PC-9 (cell line): ENCODE data around the gene TMEM38A. TPM values are rescaled to one million over a fixed set of nuclear protein-coding genes. Genes with fewer than 3 reads are reported as not detected.

Experiments
- BruUV-seq: library from RNA; stranded (reverse); fragments of 400-500 nt; replicated peaks from 2 replicates; lab custom pipeline; 2021; lab: Mats Ljungman, UMichigan
- CTCF ChIA-PET: fragments of 300-600 bp; sonication (Branson Sonifier 250); formaldehyde crosslinking; loops from one replicate; lab custom pipeline; 2022; ENCODE audit warnings: antibody characterized with exemption; lab: Charles Lee
- POLR2A ChIA-PET: fragments of 300-600 bp; sonication (Branson Sonifier 250); formaldehyde crosslinking; loops from one replicate; lab custom pipeline; 2022; ENCODE audit warnings: antibody characterized with exemption; ENCODE audit not compliant: unreplicated experiment; lab: Charles Lee
- DNase-seq, 2 experiments: peaks; one replicate each; pipeline versions ENCODE4 v3.0.0 to v3.0.0-alpha.2; 2015 to 2022; ENCODE audit warnings: mixed read lengths in 1 of 2
- H2AFZ ChIP-seq: fragments of 200-600 bp; sonication (generic); 2 replicates; pipeline ENCODE4 v1.8.1; 2017; ENCODE audit warnings: antibody characterized with exemption
- H3F3A ChIP-seq: fragments of 200-600 bp; sonication (generic); 2 replicates; pipeline ENCODE4 v1.8.1; 2017; ENCODE audit warnings: antibody characterized with exemption, mild to moderate bottlenecking, low read depth; ENCODE audit not compliant: insufficient read depth
- H3K27ac ChIP-seq: fragments of 200-600 bp; sonication (generic); 2 replicates; pipeline ENCODE4 v1.6.1; 2016; ENCODE audit warnings: mixed run types
- H3K27me3 ChIP-seq: fragments of 200-600 bp; sonication (generic); 2 replicates; pipeline ENCODE4 v1.6.1; 2016; ENCODE audit warnings: low read depth, mixed run types; ENCODE audit not compliant: insufficient read depth
- H3K36me3 ChIP-seq: fragments of 200-600 bp; sonication (generic); 2 replicates; pipeline ENCODE4 v1.6.1; 2016; ENCODE audit warnings: low read depth, mixed run types
- H3K4me1 ChIP-seq: fragments of 200-600 bp; sonication (generic); replicated peaks from 2 replicates; pipeline ENCODE4 v1.6.1; 2016; ENCODE audit warnings: mixed run types; ENCODE audit not compliant: insufficient read depth
- H3K4me2 ChIP-seq: fragments of 200-600 bp; sonication (generic); 2 replicates; pipeline ENCODE4 v1.6.1; 2017; ENCODE audit warnings: mixed run types
- H3K4me3 ChIP-seq: fragments of 200-600 bp; sonication (generic); 2 replicates; pipeline ENCODE4 v1.6.1; 2016; ENCODE audit warnings: mixed run types
- H3K79me2 ChIP-seq: fragments of 200-600 bp; sonication (generic); 2 replicates; pipeline ENCODE4 v1.6.1; 2017; ENCODE audit warnings: low read depth, mixed run types
- H3K9me2 ChIP-seq: fragments of 200-600 bp; sonication (generic); 2 replicates; pipeline ENCODE4 v1.8.1; 2017; ENCODE audit warnings: mild to moderate bottlenecking; ENCODE audit not compliant: insufficient read depth
- H3K9me3 ChIP-seq: fragments of 200-600 bp; sonication (generic); 2 replicates; pipeline ENCODE4 v1.8.1; 2016; ENCODE audit warnings: low read depth; ENCODE audit not compliant: insufficient read depth
- H4K20me1 ChIP-seq: fragments of 200-600 bp; sonication (generic); 2 replicates; pipeline ENCODE4 v1.8.1; 2017; ENCODE audit not compliant: insufficient read depth
- EZH2 ChIP-seq: fragments of 200-600 bp; sonication (generic); IDR thresholded peaks from 2 replicates; pipeline ENCODE4 v1.8.0; 2017; ENCODE audit warnings: antibody characterized with exemption, low read depth
- intact Hi-C: fragments of 100-400 bp; cut with micrococcal nuclease; formaldehyde crosslinking; loops from one replicate; pipeline ENCODE4 v1.10.0; 2022; ENCODE audit not compliant: unreplicated experiment
- total RNA-seq: library from RNA; stranded (reverse); gene quantifications from 2 replicates; pipeline ENCODE4 v1.2.3, GENCODE V29; 2021
- TF ChIP-seq, protein P1 (sequence below): fragments of 200-600 bp; sonication (generic); conservative IDR thresholded peaks from 2 replicates; pipeline ENCODE4 v1.6.1; 2017; ENCODE audit warnings: mixed run types, antibody characterized with exemption, mild to moderate bottlenecking, moderate library complexity

The TMEM38A gene
- total RNA-seq, 1 experiment from 2014 or later = 16.0 TPM

DNA sequence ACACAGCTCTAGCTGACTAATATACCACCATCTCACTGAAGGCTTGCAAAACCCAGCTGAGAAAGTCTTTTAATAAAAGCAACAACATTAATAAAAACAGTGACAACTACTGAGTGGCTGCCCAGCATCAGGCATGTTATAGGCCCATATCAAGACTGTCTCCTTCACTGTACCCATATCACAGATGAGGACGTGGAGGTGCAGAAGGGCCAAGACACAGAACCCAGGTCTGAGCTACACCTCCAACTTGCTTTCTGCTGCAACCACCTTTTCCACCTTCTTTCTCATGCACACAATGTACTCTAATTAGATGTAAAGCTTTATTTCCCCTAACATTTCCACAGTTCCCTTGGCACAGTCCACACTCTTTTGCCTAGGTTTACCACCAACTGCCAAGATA, 22.3 kb upstream of the TMEM38A start:
- H3K36me3 ChIP-seq = peaks cover 29% of the 10 kb centered on the region
- no peaks in the 10 kb centered on the region for H3K9me2 ChIP-seq
- no peaks in the 10 kb centered on the region for H3K9me3 ChIP-seq
- no TSS peak for BruUV-seq
- DNase-seq = no peak
- H3F3A ChIP-seq = peaks cover 9% of the 10 kb centered on the region; the same call in 1 of the 2 replicates
- intact Hi-C loops = no loop called here
- H3K27ac ChIP-seq = no peak overlapping the region
- no peaks in the 10 kb centered on the region for H3K4me1 ChIP-seq
- H3K4me2 ChIP-seq = no peak overlapping the region
- no peak overlapping the region for H2AFZ ChIP-seq
- H3K27me3 ChIP-seq = no peaks in the 10 kb centered on the region
- ChIA-PET POLR2A (interaction anchor here (0.6 kb wide), 1 partner anchor 132 kb away, joined by 3 read pairs; no protein-coding TSS in a partner anchor), CTCF (no interaction called here)
- TF ChIP-seq, protein P1, sequence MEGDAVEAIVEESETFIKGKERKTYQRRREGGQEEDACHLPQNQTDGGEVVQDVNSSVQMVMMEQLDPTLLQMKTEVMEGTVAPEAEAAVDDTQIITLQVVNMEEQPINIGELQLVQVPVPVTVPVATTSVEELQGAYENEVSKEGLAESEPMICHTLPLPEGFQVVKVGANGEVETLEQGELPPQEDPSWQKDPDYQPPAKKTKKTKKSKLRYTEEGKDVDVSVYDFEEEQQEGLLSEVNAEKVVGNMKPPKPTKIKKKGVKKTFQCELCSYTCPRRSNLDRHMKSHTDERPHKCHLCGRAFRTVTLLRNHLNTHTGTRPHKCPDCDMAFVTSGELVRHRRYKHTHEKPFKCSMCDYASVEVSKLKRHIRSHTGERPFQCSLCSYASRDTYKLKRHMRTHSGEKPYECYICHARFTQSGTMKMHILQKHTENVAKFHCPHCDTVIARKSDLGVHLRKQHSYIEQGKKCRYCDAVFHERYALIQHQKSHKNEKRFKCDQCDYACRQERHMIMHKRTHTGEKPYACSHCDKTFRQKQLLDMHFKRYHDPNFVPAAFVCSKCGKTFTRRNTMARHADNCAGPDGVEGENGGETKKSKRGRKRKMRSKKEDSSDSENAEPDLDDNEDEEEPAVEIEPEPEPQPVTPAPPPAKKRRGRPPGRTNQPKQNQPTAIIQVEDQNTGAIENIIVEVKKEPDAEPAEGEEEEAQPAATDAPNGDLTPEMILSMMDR = no peak
- no peak for TF ChIP-seq EZH2
- peaks cover 30% of the 10 kb centered on the region for H4K20me1 ChIP-seq
- H3K4me3 ChIP-seq = no peak overlapping the region
- peaks cover 19% of the 10 kb centered on the region for H3K79me2 ChIP-seq

DNA sequence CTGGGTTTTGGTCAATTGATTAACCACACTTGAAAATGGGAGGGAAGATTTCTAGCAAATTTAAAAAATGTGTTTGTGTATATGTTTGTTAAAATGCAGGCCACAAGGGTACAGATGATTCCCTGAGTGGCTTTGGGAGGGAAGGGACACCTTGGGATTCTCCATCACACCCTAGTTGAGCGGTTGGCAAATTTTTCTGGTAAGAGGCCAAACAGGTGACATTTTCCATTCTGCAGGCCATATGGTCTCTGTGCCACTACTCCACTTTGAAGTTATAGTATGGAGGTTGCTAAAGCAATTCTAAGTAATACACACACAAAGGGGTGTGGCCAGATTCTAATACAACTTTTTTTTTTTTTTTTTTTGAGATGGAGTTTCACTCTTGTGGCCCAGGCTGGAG, 20.0 kb upstream of the TMEM38A start:
- Histone ChIP-seq H3K27me3 (no peaks in the 10 kb centered on the region), H3K27ac (no peak overlapping the region), H3K79me2 (peaks cover 30% of the 10 kb centered on the region), H3K36me3 (peaks cover 43% of the 10 kb centered on the region), H3K4me2 (no peak overlapping the region), H3K4me3 (no peak overlapping the region), H3K9me2 (no peaks in the 10 kb centered on the region), H3K9me3 (no peaks in the 10 kb centered on the region), H4K20me1 (peaks cover 51% of the 10 kb centered on the region), H3F3A (peaks cover 9% of the 10 kb centered on the region; the same call in 1 of the 2 replicates), H3K4me1 (no peaks in the 10 kb centered on the region), H2AFZ (no peak overlapping the region)
- no peak for DNase-seq
- no peak for TF ChIP-seq EZH2
- TF ChIP-seq, protein P1 = no peak
- intact Hi-C loops = no loop called here
- ChIA-PET POLR2A (no interaction called here), CTCF (no interaction called here)
- no TSS peak for BruUV-seq

DNA sequence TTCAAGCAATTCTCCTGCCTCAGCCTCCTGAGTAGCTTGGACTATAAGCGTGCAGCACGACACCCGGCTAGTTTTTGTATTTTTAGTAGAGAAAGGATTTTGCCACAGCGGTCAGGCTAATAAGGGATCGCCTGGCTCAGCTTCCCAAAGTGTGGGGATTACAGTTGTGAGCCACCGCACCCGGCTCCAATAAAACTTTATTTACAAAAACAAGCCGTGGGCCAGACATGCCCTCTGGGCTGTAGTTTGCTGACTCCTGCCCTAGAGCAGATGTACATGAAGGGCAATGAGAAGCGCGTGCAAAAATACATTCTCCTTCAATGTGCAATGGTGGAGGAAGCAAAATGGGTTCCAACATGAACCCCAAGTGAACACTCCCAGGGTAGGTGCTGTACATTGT, 19.2 kb upstream of the TMEM38A start:
- DNase-seq = no peak
- no TSS peak for BruUV-seq
- no peak for TF ChIP-seq EZH2
- TF ChIP-seq, protein P1 = no peak
- CTCF ChIA-PET = no interaction called here
- no peak overlapping the region for H3K27ac ChIP-seq
- H2AFZ ChIP-seq = no peak overlapping the region
- H3K4me3 ChIP-seq = no peak overlapping the region
- no peaks in the 10 kb centered on the region for H3K27me3 ChIP-seq
- POLR2A ChIA-PET = no interaction called here
- peaks cover 27% of the 10 kb centered on the region for H3K79me2 ChIP-seq
- peaks cover 51% of the 10 kb centered on the region for H4K20me1 ChIP-seq
- no peaks in the 10 kb centered on the region for H3K9me3 ChIP-seq
- intact Hi-C loops = no loop called here
- H3K9me2 ChIP-seq = no peaks in the 10 kb centered on the region
- peaks cover 49% of the 10 kb centered on the region for H3K36me3 ChIP-seq
- H3K4me2 ChIP-seq = no peak overlapping the region
- peaks cover 9% of the 10 kb centered on the region; the same call in 1 of the 2 replicates for H3F3A ChIP-seq
- no peaks in the 10 kb centered on the region for H3K4me1 ChIP-seq
